GM20000 (cell line): ENCODE measurements around the gene MAPT.

Source experiments
- DNase-seq: peaks from one replicate; pipeline ENCODE4 v3.0.0; 2012; ENCODE audit warnings: low spot score
- CTCF ChIP-seq: IDR thresholded peaks from 2 replicates; pipeline ENCODE4 v1.5.1; 2012; ENCODE audit warnings: mild to moderate bottlenecking, control low read depth; ENCODE audit errors: extremely low read depth, missing control alignments

Gene MAPT

GRCh38 chr17:45980855-45981254 lies 86.5 kb downstream of the MAPT start:
- DNase-seq = no peak
- no peak for TF ChIP-seq CTCF

- DNase-seq = no peak
- no peak for TF ChIP-seq CTCF
Measured at GRCh38 chr17:45981306-45981705, 87.0 kb downstream of the MAPT start.

GRCh38 chr17:45982791-45983613 lies 88.6 kb downstream of the MAPT start:
- DNase-seq = no peak
- no peak for TF ChIP-seq CTCF

- DNase-seq = no peak
- no peak for TF ChIP-seq CTCF
Measured at GRCh38 chr17:45983614-45984310, 89.4 kb downstream of the MAPT start.

GRCh38 chr17:45984368-45984767 lies 90.0 kb downstream of the MAPT start:
- no peak for DNase-seq

GRCh38 chr17:45985447-45985846 lies 91.1 kb downstream of the MAPT start:
- TF ChIP-seq CTCF = no peak

More at GRCh38 chr17:45984368-45984767, 90.0 kb downstream of the MAPT start:
- no peak for TF ChIP-seq CTCF

GRCh38 chr17:45986056-45986455 lies 91.7 kb downstream of the MAPT start:
- DNase-seq = no peak
- no peak for TF ChIP-seq CTCF

More at GRCh38 chr17:45985447-45985846, 91.1 kb downstream of the MAPT start:
- no peak for DNase-seq
